HG03095 (cell line): Measurements from ENCODE around the gene CSTB.
A peak's percentile ranks its signal among the peaks of the same experiment; 100 is the strongest.

Source experiments
- ATAC-seq: cut with Tn5 transposase; IDR thresholded peaks from one replicate; pipeline ENCODE4 v1.9.1; 2021; ENCODE audit warnings: moderate library complexity; ENCODE audit not compliant: unreplicated experiment

CSTB gene

GRCh38 chr21:43793243-43793642 is 17.1 kb upstream of the CSTB start:
- no peak for ATAC-seq

GRCh38 chr21:43792406-43792805 is 16.3 kb upstream of the CSTB start:
- no peak for ATAC-seq

GRCh38 chr21:43790010-43790524 is 14.0 kb upstream of the CSTB start:
- no peak for ATAC-seq

DNA sequence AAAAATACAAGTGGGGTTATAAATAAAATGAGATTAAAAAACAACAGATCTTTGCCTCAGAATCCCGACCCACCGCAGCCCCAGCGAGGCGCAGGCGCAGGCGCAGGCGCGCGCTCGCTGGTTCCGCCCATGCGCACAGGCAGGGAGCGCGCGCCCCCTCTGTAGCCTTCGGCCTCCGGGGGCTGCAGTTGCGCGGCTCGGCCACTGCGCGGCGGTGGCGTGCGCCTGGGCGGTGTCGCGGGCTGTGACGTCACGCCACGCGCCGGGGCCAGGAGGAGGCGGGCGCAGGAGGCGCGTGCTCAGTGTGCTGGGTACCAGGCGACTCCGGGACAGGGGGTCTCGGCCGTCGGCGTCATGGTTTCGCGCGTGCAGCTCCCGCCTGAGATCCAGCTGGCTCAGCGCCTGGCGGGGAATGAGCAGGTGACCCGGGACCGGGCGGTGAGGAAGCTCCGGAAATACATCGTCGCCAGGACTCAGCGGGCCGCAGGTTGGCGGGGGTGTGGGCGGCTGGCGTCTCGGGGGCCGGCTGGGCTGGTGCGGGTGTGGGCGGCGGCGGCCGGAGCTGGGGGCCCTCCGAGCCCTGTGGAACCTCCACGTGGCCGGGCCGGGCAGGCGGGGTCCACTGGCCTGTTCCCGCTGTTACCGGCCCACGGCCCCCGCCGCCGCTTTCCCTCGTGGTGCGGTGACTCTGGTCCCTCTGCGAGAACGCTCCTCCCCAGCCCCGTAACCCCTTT is 13.3 kb upstream of the CSTB start, which contains the start of gene RRP1:
TSS of gene RRP1 (plus strand) at position 302 of the 734 bp plus-strand sequence. CDS start at position 355, 53 bp downstream.
- ATAC-seq, result peak; percentile 66

DNA sequence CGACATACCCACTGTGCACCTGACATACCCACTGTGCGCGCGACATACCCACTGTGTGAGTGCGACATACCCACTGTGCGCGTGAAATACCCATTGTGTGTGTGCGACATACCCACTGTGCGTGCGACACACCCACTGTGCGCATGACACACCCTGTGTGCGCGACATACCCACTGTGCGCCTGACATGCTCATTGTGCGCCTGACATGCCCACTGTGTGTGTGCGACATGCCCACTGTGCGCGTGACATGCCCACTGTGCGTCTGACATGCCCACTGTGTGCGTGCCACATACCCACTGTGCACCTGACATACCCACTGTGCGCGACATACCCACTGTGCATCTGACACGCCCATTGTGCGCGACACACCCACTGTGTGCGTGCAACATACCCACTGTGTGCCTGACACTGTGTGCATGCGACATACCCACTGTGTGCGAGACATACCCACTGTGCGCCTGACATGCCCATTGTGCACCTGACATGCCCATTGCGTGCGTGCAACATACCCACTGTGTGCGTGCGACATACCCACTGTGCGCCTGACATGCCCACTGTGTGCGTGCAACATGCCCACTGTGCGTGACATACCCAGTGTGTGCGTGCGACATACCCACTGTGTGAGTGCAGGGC is 10.8 kb upstream of the CSTB start:
- no peak for ATAC-seq

DNA sequence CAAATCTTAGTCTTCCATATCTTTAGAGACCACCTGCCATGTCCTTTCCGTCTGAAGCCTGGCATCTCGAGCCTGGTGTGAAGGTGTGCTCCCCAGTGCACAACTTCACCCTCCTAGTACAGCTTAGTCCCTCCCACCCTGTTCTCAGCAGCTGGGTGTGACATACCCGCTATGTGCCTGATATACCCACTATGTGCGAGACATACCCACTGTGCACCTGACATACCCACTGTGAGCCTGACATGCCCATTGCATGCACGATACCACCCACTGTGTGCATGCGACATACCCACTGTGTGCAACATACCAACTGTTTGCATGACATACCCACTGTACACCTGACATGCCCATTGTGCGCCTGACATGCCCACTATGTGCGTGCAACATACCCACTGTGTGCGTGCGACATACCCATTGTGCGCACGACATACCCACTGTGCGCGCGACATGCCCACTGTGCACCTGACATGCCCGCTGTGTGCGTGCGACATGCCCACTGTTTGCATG is 10.2 kb upstream of the CSTB start:
- no peak for ATAC-seq

DNA sequence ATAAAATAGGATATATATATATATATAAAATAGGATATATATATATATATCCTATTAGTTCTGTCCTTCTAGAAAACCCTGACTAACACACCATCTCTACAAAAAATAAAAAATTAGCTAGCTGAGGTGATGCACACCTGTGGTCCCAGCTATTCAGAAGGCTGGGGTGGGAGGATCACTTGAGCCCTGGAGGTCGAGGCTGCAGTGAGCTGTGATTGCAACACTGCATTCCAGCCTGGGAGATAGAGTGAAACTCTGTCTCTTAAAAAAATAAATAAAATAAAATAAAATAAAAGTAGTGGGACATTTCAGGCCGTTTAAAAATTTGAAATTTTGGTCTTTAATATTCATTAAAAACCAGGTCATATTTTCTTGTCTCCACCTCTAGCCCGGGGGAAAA is 9.0 kb upstream of the CSTB start:
- ATAC-seq, result no peak

GRCh38 chr21:43783098-43783700 is 7.1 kb upstream of the CSTB start:
- ATAC-seq, result no peak

GRCh38 chr21:43782431-43783097 is 6.5 kb upstream of the CSTB start:
- no peak for ATAC-seq

DNA sequence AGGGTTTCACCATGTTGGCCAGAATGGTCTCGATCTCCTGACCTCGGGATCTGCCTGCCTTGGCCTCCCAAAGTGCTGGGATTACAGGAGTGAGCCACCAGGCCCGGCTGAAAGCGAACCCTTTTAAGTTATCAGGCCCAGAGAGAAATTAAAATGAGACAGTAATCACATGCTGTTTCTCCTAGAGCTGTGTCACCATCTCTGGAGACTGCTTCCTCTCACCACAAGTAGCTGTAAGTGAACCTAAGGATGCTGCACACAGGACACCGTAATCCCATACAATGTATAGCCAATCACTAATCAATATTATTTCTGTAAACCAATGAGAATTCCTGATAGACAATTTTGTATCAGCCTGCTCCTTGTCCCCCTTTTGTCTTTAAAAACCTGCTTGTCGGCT is 5.7 kb upstream of the CSTB start:
- ATAC-seq, result no peak

- no peak for ATAC-seq
Measured at GRCh38 chr21:43779660-43780059, 3.6 kb upstream of the CSTB start.

- ATAC-seq, result no peak
Measured at GRCh38 chr21:43778469-43779335, 2.6 kb upstream of the CSTB start.

DNA sequence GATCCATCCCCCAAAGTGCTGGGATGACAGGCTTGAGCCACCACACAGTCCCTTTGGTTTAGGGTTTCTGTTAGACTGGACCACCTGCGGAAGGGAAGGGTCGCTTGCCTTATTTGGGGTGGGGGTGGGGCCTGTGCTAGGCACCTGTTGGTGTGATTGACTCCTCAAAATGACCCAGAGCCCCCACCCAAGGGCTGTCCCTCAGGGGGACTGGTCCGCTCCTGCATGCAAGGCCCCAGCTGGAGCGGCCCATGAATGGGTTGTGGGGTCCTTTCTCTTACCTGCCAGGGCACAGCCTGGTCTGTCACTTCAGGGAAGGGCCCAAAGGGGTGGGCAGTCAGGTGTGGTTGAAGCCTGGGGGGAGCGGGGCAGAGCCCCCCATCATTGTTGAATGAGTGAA is 1.8 kb upstream of the CSTB start:
- no peak for ATAC-seq

- ATAC-seq, result no peak
Measured at GRCh38 chr21:43775190-43775589, 918 bp downstream of the CSTB start.

GRCh38 chr21:43774163-43774562 is 1.9 kb downstream of the CSTB start:
- ATAC-seq, result no peak

- ATAC-seq, result no peak
Measured at GRCh38 chr21:43772425-43772821, 3.7 kb downstream of the CSTB start.

DNA sequence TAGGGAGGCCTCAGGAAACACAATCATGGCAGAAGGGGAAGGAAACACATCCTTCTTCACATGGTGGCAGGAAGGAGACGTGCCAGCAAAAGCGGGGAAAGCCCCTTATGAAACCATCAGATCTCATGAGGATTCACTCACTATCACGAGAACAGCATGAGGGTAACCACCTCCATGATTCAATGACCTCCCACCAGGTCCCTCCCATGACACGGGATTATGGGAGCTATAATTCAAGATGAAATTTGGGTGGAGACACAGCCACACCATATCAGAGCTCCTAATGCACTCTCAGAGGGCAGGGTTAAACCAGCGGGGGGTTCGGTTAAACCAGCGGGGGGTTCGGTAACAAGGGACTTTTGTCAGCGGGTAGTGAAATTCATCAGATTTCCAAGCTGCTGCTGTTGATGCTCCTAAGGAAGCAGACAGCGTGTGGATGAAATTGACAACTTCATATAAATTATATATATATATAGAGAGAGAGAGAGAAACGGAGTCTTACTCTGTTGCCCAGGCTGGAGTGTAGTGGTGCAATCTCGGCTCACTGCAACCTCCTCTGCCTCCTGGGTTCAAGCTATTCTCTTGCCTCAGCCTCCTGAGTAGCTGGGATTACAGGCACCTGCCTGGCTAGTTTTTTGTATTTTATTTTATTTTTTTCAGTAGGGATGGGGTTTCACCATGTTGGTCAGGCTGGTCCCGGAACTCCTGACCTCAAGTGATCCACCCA is 4.2 kb downstream of the CSTB start:
- ATAC-seq, result no peak

DNA sequence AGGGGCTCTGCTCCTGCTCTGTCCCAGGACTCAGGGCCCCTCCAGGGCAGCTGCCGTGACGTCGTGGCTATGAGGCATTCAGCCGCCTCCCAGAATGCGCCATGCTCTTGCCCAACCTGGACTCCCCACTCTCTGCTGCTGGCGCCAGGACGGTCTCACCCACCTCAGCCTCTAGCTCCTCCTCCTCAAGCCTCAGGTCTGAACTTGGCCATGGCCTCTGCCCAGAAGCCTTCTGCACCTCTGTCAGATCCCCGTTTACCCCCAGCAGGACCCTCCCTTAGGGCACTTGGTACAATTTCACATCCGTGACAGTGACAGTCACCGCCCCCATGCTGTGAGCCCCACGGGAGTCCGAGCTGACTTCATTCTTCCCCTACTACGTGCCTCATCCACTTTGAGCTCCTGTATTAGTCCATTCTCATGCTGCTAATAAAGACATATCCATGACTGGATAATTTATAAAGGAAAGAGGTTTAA is 4.9 kb downstream of the CSTB start:
- ATAC-seq, result no peak

DNA sequence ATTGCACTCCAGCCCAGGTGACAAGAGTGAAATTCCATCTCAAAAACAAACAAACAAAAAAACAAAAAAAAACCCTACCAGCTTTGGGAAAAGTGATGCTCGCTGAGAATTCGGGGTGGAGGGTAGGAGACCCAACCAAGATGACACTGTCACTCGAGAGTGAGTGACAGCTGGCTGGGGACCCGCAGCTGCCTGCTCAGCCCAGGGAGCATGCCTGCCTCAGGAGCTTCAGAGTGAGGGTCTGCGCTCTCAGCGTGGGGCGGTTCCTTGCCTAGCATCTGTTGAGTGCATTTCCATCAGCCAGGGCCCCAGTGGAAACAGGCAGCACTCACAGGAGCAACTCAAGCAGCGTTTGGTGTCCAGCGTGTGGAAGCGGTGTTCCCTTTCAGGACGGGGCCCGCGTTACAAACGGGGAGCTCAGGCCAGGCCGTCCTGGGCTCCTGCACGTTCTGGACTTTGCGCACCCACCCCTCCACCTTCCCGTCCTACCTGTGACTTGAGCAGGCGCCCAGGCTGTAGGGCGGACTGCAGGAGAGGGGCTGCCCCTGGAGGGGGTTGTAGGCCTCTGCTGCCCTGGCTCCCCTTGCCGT is 5.9 kb downstream of the CSTB start:
- ATAC-seq, result no peak
